HG02678 (cell line): ENCODE results near the gene CD244.

Experiments used
- ATAC-seq: cut with Tn5 transposase; IDR thresholded peaks from one replicate; pipeline ENCODE4 v1.9.1; 2021; ENCODE audit warnings: mild to moderate bottlenecking, moderate library complexity; ENCODE audit not compliant: unreplicated experiment

The CD244 gene

DNA sequence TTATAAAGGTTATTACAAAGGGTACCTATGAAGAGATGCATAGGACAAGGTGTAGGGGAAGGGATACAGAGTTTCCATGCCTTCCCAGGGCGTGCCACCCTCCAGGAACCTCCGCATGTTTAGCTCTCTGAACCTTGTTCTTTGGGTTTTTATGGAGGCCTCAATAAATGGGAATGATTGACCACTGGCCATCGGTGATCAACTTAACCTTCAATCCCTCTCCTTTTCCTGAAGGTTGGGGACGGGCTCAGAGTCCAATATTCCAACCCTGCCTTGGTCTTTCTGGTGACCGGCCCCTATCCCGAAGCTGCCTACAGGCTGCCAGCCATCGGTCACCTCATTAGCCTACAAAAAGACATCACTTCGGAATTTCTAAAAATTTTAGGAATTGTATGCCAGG lies 11.7 kb downstream of the CD244 start:
- ATAC-seq = no peak

GRCh38 chr1:160850541-160850940 lies 12.1 kb downstream of the CD244 start:
- ATAC-seq = no peak

- ATAC-seq = no peak
These were observed 16.4 kb downstream of the CD244 start for GRCh38 chr1:160846281-160846680.

DNA sequence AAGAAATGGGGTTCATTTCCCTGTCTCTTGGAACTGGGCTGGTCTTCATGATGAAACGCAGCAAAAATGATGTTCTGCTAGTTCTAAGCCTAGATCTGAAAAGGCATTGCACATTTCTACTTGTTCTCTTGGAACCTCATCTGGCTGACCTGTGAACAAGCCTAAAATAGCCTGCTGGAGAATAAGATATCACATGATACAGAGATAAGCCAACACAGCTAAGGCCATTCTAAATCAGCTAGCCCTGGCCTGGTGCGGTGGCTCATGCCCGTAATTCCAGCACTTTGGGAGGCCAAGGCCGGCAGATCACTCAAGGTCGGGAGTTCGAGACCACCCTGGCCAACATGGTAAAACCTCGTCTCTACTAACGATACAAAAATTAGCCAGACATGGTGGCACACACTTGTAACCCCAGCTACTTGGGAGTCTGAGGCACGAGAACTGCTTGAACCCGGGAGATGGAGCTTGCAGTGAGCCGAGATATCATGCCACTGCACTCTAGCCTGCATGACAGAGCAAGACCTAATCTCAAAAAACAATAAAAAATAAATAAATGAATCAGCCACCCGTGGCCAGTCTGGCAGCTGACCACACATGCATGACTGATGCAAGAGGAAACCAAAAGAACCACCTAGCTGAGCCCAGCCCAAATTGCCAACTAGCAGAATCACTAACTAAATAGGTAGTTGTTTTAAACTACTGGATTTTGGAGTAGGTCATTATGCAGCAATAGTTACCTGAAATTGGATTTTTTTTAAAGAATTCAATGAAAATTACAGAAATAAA lies 18.0 kb downstream of the CD244 start:
- no peak for ATAC-seq

- ATAC-seq = no peak
These were observed 21.6 kb downstream of the CD244 start for GRCh38 chr1:160841079-160841478.

GRCh38 chr1:160839746-160840145 lies 22.9 kb downstream of the CD244 start:
- no peak for ATAC-seq

GRCh38 chr1:160838888-160839287 lies 23.8 kb downstream of the CD244 start:
- no peak for ATAC-seq

DNA sequence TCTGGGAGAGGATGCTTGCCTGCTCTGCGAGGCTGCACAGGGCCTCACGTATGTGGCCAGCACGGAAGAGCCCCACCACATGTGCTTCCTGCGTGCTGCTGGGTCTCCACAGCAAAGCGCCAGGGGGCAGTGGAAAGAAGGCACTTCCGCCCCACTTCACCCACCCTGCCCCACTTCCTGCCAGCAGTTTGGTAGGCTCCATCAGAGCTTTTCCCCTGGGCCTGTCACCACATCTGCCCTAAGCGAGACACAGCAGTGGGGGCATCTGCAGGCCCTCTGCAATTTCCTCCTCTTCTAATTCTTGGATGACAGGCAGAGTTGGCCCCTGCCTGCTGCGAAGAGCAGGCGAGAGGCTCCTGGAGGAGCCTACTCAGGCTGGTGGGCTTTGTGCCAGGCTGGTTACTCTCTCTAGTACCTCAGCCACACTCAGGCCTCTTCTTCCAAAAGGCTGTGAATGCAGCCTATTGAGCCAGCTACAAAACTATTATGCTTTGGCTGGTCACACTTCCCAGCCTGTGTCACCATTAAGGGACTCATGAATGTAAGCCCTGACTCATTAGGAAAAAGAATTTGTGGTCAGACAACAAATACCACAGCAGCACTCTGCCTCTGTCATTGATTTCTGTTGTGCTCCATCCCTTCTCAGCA lies 25.0 kb downstream of the CD244 start:
- peak; percentile 79 for ATAC-seq

DNA sequence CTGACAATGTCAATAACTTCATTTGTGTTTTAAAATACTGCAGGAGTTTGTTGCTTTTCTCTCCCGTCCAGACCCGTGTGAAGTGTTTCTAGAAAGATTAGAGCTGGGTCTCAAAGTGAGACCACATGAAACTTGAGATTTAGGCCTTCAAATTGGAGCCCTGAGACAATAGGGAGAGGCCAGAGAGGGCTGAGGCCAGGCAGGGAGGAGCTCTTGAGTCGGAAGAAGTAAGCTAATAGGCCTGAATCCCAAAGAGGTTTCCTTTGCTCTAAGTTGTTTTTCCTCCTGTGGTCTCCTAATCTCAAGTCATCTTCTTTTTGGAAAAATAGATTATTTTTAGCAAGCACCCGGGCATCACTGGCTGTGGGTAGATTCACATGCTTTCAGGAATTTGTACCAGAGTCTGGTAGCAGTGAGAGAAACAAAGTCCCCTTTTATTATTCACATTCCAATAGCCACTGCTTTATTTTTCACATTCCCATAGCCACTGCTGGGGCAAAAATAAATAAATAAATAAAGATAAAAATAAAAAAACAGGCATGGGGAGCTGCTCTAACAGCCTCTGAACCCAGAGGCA lies 25.6 kb downstream of the CD244 start:
- no peak for ATAC-seq

- no peak for ATAC-seq
These were observed 26.1 kb downstream of the CD244 start for GRCh38 chr1:160836561-160836960.

DNA sequence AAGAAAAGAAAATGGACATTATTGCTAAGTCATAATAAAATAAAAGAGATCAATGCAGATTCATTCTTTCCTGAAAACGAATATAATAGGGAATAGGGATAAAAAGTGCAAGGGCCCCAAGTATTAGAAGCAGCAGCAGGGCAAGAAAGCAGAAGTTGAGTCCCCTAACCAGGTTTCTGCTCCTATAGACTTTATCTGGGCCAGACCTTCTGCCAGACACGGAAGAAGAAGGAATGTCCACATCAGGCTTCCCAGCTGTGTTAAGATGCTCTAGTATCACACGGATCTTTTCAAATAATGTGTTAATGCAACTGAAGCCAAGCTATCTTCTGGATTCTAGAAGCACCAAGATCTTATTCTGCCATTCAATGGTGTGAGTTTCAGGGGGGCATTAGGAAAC lies 26.9 kb downstream of the CD244 start:
- no peak for ATAC-seq

GRCh38 chr1:160834945-160835565 lies 27.6 kb downstream of the CD244 start:
- no peak for ATAC-seq

- peak; percentile 42 for ATAC-seq
These were observed 32.1 kb downstream of the CD244 start for GRCh38 chr1:160830321-160831153.

DNA sequence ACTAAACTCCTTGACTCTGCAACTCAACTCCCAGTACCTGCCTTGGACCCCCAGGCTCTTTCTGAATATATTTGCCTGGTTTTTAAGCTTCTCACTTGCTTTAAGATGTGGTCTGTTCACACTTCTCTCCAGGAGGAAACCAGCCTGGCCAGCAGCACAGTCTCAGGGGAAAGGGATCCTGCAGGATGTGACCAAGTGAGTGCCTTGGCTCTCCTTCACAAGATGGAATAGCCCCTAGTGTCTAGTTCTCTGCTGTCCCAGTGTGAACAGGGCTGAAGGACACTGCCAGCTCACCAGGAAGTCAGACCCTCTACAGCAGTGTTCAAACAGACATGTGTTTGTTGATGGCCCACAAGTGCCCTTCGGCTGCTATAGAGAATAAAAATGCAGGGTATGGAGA lies 32.9 kb downstream of the CD244 start:
- ATAC-seq = no peak

DNA sequence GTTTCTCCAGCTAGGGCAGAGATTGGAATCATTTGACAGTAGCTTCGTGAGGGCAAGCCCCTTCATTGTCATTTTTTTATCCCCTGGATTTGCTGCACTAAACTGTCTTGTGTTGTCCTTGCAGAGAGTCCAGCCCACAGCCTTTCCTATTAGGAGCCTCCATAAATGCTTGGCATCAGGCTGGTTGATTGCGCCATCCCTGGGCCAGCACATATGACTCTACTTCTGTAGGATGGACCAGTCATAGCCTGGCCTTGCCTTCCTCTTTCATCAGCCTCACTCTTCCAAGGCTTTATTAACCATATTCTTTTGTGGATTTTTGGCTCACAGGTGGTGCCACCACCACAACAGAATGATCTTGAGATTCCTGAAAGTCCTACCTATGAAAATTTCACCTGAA lies 35.3 kb downstream of the CD244 start:
- no peak for ATAC-seq

- no peak for ATAC-seq
These were observed 36.1 kb downstream of the CD244 start for GRCh38 chr1:160826546-160826945.

DNA sequence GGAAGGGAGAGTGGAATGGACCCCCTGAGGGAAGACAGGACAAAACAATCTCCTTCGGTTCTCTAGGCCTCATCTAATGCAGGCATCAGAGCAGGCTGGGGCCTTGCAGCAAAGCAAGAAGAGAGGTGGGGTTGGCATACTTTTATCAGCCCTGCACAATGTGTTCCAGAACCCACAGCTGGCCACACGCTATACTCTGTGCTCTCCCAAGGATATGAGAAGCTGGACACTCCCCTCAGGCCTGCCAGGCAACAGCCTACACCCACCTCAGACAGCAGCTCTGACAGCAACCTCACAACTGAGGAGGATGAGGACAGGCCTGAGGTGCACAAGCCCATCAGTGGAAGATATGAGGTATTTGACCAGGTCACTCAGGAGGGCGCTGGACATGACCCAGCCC lies 39.4 kb downstream of the CD244 start:
- no peak for ATAC-seq

DNA sequence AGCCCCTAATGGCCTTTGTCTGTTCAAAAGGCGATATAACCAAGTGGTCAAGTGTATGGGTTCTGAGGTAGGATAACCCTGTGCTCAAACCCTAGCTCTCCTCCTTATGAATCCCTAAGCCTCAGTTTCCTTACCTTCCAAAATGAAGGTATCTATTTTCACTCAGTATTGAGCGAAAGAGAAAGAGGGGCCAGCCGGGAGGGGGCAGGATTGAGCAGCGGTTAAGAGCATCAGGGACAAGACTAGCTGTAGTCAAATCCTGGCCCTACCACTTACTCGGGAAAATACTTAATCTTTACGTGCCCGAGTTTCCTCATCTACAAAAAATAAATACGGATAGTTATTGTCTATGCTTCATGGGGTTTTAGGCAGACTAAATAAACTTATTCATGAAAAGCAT lies 41.1 kb downstream of the CD244 start:
- no peak for ATAC-seq

DNA sequence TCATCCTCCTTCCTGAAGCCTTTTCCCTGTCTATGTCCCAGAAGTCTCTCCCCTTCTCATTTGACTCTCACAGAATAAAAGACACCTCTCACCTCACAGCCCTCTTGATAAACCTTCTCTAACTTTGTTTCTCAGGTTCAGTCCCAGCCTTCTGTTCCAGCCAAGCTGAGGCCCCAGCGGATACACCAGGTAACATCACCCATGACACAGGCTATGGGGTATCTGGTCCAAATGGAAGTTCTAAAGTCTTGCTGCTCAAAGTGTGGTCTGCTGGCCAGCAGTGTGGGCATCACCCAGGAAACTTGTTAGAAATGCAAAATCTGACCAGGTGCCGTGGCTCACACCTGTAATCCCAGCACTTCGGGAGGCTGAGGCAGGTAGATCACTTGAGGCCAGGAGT lies 43.5 kb downstream of the CD244 start:
- ATAC-seq = no peak

- ATAC-seq = no peak
These were observed 44.3 kb downstream of the CD244 start for GRCh38 chr1:160818207-160818937.
